HG03039 (cell line): ENCODE measurements around the gene ST6GALNAC3.
A peak's percentile ranks its signal among the peaks of the same experiment; 100 is the strongest.

ENCODE experiments used
- ATAC-seq: cut with Tn5 transposase; IDR thresholded peaks from one replicate; pipeline ENCODE4 v1.9.1; 2021; ENCODE audit warnings: mild to moderate bottlenecking, moderate library complexity; ENCODE audit not compliant: unreplicated experiment

The ST6GALNAC3 gene

DNA sequence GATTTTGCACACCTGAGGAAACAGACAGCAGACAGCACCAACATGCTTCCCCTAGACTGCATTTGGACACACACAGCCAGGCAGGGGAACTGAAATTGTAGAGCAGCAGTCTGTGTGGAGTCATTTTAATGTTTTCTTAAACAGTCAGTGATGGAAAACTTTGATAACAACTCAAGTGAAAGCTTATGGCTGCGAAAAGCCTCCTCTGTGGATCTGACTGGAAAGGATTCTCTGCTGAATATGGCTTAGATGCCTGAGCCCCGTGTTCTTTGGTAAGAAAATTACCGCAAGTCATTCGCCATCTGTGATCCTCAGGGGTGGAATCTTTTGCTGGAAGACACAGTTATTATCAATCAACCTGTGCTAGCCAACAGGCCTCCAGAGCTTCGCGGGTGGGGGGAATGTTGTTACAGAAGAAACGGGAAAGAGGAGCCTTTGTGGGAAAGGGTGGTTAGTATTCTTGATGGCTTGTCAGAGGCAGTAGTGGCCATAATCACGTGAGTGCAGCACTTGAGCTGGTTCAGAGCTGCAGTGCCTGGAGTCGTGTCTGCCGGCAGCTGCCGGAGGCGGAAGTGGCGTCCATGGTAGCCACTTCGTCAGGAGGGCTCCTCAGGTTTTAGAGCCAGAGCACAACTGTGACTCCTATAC lies 204.7 kb downstream of the ST6GALNAC3 start:
- no peak for ATAC-seq

DNA sequence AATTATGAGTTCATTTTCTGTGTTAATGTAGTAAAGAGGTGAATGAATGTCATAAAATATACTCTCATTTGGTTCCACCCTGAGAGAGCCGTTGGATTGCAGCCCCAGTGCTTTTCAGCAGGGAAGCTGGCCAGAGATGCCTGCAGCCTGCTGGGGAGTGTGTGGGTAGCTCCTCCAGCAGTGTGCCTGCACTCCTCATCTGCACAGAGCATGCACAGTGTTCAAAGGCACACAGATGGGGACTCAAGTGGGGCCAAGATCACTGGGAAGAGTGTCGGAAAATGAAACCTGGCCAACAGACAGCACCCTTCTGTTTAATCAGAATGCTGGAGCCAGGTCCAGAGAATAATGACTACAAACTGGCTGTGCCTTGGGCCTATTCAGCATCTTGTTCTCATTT lies 206.8 kb downstream of the ST6GALNAC3 start:
- no peak for ATAC-seq

DNA sequence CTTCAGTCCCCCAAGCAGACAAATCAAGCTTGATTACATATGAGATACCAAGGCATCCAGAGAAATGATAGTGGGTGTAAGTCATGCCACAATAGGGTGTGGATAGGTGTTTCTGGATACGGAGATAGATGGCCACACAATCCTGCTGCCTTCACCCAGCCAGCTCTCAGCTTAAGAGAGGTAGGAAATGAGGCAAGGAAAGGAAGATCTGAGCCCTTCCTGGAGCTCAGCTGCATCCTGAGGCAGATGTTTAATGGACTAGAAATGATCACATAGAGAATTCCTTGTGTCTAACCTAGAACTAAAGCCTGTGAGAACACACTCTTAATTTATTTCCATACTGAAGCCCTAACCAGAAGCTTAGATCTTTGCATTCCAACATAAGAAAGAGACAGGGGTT lies 210.3 kb downstream of the ST6GALNAC3 start:
- no peak for ATAC-seq

DNA sequence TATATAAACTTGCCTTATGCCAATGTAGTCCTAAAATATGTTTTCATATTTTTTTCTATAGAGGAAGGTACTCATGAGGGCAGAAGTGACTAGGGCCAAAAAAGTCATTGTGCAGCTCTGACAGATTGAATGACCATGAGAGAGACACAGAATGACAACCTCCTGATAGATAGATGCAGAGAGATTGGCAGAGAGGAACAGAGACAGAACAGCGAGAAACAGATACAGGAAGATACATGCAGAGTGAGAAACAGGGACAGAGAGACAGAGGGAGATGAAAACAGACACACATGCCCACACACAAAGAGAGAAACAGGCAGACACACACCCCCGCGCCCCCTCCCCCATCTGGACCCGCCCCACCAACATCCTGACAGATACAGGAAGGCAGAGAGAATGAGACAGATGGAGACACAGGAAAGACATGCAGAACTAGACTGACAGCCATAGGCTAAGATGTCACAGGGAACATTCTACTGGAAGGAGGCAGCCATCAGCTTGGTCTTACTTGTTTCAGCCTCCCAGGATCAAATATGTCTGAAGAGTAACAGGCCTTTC lies 211.1 kb downstream of the ST6GALNAC3 start:
- ATAC-seq, result no peak

DNA sequence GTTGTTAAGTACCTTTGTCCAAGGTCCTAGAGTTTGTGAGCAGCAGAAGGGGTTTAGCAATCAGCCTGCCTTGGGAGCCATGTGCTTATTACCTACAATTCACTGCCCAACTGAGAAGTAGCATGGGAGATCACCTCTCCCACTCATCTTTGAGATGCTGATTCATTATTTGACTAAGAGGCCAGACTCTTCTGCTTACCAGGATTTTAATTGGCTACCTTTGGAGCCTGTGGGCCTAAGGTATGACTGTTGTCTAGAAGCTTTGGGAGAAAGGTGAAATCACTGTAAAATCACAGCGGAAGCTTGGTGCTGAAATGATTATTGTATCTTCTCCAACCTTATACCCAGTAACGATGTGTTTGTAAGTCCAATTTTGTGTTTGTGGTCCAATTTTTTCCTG lies 213.4 kb downstream of the ST6GALNAC3 start:
- ATAC-seq, result no peak

DNA sequence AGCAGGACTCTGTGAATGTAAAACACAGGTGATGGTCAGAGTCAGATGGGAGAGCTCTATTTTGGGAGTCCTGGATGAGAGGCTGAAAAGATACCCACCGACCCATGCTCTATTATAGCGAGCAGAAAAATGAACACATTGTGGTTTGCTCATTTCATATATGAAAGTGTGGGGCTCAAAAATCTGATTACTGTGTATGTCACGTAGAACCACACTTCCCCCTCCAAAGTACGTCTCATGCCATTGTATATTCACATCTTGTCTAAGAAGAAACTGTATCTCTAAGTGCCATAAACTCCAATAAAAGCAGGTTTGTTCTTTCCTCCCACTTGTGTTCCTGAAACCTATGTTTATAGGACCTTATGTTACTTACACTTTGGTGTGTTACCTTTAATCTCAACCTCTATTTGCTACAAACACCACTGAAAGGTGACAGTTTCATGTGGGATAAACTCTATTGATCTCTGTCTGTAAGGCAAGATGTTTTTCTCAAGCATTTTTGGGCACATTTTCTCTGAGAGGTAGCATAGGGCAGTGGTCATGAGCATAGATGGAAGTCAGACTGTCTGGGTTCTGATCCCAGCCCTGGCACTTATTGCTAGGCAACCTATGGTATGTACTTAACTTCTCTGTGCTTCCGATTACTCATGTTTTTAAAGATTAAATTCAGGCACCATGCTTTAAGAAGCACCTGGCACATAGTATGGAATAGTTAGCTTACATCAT lies 214.4 kb downstream of the ST6GALNAC3 start:
- ATAC-seq, result no peak

DNA sequence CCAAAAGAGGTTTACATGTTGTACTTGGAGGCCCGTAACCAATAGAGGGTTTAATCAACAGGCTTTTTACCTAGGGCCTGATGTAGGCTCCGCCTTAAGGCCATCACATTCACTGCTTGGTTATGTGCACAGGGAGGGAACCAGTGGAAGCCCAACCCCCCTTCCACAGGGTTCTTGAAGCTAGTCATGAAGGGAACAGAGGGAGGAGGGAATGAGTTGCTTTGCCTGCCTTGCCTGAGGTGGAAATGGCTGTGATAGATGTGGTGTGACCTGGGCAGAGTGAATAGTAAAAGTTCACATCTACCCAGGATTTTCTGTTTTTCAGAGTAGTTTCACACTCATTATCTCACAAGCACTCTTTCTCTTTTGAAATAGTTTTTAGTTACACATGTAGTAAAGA lies 215.1 kb downstream of the ST6GALNAC3 start:
- ATAC-seq, result no peak

DNA sequence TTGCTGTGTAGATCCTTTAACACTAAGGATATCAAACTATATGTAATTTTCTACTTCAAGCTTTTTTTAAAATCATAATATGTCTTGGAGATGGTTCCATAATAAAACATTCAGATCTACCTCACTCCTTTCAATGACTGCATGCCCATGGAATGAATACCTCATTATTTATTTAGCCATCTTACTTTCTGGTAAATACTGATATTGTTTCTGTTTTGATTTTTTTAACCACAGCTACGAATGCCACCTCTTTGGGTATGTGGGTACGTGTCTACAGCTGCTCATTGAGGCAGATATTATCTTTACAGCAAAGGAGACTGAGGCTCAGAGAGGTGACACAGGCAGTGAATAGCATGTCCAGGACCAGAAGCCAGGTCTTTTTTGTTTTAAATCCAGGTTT lies 215.7 kb downstream of the ST6GALNAC3 start:
- ATAC-seq, result no peak

DNA sequence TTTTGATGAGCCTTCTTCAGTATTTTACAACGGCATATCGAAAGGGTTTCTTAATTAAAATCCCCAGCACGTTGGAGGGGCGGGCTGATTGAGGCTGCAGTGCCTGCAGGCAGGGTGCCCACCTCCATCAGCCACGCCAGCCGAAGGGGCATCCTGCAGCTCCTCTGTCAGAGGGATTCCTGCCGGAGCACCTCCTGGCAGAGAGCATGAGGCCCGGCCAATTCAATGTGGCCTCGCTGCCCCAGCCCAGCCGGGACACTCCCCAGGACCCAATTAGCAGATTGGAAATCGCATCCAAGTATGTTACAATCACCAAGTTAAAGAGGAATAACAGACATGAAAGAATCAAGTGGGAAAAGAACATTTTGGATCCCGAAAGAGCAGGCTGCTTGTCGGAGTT lies 216.6 kb downstream of the ST6GALNAC3 start:
- ATAC-seq, result no peak

DNA sequence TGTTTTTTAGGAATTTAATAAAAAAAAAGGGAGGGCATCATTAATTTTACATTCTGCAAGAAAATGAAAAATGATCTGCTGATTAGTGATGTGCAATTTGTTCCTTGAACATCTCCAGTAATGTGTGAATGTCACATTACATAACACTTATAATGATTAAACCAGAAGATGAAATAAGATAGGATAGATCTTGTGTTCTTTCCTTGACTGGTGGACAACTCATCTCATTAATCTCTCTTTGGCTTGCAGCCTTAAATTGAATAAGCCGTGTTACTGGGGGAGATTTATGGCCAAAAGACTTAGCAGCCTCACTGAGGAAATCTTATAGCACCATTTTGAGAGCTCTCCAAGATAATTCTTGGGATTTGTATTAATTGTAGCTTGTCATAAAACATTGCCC lies 217.2 kb downstream of the ST6GALNAC3 start:
- ATAC-seq, result no peak

DNA sequence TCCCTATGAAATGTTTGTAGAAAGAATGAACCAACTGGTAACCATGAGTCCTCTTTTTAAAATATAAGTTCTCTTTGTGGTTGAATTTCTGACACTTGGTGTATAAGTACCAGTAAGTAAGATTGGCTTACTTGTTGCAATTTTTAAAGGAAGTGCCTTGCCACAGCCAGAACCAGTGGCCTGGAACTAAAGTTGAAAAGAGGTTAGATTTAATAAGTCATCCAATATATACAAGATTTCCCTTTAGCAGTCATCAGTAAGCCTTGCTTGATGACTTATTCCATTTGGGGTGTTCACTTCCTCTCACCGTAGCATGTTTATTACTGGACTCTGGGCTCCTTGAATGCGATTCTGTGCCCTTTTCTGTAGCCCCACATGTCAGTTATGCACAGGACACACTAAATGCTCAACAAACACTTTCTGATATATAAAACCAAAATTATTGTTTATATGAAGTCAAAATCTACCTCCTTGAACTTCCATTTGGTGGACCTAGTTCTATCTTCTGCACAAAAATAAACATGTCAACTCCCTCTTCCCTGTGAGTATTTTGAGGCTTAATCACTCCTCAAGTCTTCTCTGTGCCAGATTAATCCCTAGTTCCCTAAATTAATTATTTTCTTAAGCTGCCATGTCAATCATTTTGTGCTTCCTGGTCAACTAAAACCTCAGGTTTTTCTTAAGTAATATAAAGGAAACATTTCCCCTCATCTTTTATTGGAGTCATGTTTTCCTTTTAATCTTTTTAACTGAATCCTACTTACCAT lies 218.1 kb downstream of the ST6GALNAC3 start:
- no peak for ATAC-seq

DNA sequence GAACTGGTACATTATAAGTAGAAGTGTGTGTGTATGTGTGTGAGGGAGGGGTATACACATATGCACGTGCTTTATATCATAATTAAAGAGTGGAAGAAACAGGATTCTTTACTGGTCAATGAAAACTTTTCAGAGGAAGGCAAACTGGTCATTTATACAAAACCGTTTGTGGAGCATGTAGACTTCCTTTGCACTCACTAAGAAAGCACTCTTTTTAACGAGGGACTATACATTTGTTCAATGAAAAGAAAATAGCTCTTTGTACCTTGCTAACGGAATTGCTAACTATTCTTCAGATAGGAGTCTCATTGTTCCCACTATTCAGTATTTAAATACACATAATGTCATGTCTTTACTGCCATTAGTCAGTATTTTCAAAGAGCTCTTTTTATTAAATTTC lies 219.3 kb downstream of the ST6GALNAC3 start:
- ATAC-seq, result no peak

DNA sequence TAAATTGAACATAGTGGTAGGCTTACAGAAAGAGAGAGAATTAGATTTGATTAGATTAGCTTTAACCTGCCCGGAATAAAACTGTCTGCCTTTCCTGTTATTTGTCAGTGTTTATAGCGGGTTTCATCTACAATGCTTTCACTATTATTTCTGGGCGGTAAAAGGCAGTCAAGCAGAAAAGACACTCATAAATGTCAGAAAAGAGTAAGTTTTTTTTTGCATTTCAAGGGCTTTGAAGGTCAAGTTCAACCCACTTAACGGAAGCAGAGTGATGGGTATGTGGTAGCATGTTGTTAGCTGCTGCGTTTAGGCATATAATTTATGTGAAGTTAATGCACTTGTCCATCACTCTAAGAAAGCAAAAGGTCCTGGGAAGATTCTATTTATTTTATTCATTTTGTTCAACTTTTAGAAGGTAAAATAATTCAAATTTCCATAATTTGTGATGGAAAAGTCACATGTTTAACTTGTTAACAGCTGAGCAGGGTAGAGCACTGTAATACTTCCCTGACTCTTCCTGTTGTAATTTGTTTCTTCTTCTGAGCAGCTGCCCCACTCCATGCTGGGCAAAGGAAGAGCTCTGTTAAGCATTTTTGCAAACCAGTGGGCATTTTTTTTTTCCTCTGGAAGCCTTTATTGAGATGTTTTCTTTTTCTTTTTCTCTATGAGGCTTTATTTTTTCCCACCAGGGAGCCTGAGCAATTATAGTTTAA lies 220.1 kb downstream of the ST6GALNAC3 start:
- ATAC-seq, result peak; percentile 88

DNA sequence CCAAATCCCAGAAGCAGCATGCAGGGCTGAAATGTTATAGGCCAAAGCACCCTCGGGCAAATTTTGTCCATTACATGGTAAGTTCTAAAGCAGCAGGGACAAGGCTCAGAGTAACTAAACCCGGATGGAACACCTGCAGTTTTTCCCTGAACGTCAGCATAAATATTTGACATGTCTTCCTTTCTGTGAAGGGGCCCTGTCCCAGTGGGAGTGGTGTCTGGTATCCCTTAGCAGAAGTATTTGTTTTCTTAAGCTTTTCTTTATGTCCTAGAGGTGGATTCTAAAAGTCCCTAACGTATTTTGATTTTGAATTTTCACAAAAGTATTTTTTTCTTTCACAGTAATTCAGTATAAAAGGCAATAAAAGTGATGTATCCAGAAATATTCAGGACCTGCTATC lies 223.9 kb downstream of the ST6GALNAC3 start:
- ATAC-seq, result no peak

DNA sequence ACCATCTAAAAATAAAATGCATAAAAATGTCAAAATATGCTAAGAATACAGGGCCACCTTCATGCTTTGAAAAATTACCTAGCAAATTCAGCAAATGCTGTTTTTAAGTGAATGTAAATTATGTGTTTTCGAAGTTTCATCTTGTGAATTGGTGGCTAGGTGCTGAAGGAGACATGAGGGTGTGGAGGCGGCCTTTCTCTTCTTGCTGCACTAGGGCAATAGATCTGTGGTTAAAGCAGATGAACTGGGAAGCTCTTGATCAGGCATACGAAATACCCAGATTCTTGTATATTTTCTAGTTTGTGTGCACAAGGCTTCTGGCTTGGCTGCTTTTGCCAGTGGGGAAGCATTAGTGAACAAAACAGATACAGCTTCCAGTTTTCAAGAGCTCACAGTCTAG lies 224.5 kb downstream of the ST6GALNAC3 start:
- no peak for ATAC-seq

DNA sequence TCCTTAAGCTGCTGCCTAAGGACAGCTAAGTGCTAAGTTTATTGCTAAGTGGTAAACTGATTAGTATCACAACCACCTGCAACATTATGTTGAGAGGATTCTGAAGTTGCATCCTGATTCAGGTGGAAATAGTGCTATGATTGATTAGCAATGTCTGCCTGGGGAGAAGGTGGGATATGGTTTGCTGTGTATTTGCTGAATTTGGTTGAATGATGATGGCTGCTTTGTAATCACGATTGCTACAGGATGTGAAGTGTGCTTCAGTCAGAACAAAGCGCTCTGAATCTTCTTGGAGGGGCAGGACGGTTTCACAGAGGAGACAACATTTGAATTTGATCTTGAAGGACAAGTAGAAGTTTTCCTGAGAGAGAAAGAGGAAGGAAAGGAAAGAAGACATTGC lies 226.0 kb downstream of the ST6GALNAC3 start:
- no peak for ATAC-seq

DNA sequence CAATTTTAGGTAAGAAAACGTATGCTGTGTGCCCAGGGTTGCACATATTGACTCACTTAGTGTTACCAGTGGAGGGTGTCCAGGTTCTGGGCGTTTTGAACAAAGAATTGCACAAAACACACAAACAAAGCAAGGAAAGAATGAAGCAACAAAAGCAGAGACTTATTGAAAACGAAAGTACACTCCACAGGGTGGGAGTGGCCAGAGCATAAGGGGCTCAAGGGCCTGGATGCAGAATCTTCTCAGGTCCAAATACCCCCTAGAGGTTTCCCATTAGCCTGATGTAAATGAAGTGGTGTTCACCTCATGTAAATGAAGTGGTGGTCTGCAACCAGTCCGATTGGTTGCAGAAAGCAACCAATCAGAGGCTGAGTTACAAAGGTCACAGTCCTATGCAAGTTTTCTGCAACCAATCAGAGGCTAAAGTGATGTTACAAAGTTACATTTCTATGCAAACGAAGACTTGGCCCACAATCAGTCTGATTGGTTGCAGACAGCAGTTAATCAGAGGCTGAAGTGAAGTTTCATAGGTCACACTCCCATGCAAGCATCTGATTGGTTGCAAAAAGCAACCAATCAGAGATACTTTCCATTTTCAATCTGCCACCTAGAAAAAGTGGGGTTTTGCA lies 228.3 kb downstream of the ST6GALNAC3 start:
- ATAC-seq, result no peak

DNA sequence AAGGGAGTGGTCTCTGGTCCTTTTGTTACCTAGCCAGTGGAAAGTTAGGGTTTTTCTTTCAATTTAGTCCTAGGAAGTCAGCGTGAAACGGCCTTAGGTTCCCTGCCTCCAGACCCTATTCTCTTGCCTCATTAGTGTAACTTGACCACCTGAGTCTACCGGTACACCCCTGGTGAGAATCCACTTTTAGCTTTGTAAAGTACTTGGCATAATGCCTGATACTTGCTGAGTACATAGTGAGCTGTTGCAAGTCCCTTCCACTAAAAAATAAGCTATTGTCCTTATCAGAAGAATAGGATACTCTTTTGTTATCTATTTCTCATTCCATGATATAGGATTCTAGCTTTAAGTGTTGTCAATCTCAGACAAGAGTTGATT lies 228.8 kb downstream of the ST6GALNAC3 start:
- ATAC-seq, result no peak

DNA sequence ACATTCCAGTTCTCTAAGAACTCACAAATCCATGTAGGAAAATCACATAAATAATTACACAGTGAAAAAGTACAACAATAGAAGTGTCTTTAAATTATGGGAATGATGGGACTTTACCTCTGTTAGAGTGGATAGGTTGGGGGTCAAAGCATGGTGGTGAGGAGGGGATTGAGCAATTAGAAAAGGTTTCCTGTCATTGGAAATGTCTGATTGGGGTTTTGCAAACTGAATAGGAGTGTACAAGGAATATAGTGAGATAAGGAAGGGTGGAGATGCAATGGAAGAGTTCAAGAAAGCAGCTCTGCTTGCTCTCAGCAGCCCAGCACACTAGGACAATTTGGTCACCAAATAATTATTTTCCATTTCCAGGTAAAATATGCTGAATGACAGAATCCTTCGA lies 238.8 kb downstream of the ST6GALNAC3 start:
- ATAC-seq, result no peak

DNA sequence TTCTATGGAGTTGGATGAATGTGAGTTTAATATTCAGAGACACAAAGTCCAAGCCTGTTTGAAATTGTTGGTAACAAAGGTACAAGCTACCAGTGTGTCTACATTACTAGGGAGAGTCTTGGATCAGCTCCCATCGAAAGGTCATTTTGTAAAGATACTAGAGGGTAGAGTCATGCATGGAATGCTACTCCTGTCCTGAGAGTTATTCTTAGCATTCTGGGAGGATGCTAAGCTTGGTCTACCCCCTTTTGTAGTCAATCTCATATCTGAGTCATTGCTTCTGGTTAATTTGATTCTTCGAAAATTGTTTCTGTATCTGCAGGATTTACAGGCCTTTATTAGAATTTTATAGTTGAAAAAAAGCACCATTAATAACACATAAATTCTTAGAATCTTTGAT lies 240.2 kb downstream of the ST6GALNAC3 start:
- no peak for ATAC-seq
